Measurements from ENCODE around the gene ZEB1.
"Not testable (repeated sequence)": the region's sequence is repeated elsewhere in the genome, so short reads cannot be mapped to it uniquely, and the experiment has no call there.

ZEB1 gene

DNA sequence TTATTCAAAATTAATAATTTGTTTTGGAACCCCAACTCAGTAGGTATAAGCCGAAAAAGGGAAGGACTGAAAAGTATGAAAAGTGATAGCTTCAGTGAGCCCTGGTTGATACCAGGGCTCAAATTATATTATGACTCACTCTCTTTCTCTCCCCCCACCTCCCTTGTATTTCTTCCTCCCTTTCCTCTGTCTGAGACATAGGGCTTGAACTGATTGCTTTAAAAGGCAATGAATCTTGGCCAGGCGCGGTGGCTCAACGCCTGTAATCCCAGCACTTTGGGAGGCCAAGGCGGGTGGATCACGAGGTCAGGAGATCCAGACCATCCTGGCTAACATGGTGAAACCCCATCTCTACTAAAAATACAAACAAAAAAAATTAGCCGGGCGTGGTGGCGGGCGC lies 108.3 kb downstream of the ZEB1 start:
- not testable (repeated sequence) for DNase-seq

DNA sequence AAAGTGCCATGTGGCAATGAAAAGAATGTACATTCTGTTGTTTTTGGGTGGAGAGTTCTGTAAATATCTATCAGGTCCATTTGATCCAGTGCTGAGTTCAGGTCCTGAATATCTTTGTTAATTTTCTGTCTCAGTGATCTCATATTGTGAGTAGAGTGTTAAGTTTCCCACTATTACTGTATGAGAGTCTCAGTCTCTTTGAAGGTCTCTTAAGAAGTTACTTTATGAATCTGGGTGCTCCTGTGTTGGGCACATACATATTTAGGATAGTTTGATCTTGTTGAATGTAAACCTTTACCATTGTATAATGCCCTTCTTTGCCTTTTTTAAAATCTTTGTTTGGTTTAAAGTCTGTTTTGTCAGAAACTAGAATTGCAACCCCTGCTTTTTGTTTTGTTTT lies 109.5 kb downstream of the ZEB1 start:
- not testable (repeated sequence) for DNase-seq

DNA sequence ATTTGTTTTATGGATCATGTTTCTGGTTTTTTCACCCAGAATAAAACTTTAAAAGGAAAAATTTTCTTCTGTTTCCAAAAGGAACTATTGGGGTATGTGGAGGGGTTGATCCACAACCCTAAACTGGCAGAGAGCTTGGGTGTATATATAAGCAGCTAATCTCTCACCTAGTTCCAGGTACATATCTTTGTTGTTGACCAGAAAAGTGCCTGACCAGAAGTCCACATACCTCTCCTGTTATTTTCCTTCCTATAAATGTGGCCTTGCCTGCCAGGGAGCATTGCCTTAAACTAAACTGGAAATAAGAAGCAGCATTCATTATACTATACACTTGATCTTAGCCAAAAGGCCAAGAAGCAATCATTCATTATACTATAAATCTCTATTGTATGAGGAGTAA lies 112.0 kb downstream of the ZEB1 start:
- no peak for DNase-seq

DNA sequence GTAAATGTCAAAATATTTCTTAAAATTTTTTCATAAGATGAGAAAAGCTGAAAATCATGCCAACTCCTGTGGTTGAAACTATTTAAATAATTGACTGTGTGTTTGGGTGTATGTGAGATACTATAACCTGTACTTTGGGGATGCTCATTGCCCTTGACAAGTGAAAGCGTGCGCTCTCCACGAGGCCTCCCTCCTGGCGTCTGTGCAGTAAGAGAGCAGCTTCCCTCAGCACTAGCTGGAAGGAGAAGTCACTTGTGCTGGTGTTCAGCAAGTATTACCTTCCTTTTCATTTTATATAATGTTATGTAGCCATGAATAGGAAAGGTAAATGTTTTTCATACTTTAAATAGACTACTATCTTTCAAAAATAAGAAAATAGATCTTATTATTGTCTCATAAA lies 118.9 kb downstream of the ZEB1 start:
- no peak for DNase-seq

DNA sequence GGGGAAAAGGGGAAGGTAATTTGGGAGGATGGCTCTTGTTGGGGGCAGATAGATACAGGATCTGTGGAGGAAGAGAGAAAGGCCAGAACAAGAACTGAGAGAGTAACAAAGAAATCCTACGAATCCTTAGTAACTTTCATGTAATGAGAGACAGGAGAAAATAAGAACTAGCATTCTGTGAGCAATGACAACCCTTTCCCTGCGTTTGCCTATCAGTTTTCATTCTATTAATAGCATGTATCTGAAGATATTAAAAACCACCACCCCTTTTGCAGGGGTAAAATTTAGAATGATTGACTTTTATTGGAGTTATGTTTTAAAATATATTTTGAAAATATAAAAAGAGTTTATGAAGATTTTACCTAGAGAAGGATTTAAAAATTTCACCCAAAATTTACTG lies 132.8 kb downstream of the ZEB1 start:
- DNase-seq: no peak

DNA sequence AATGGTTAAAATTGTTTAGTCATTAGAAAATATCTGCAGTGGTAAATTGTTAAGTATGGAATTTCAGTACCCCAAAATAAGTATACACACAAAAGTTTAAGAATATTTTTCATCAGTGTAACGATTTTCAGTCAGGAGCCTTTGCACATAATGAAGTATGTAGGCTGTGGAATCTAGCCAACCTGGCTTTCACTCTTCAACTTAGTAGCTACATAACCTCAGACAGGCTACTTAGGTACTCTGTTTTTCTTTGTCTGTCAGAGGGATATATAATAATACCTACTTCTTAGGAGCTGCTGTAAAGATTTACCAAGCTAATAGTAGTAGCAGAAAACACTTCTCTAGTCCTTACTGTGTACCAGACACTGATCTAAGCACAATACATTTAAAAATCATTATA lies 137.5 kb downstream of the ZEB1 start:
- no peak for DNase-seq

DNA sequence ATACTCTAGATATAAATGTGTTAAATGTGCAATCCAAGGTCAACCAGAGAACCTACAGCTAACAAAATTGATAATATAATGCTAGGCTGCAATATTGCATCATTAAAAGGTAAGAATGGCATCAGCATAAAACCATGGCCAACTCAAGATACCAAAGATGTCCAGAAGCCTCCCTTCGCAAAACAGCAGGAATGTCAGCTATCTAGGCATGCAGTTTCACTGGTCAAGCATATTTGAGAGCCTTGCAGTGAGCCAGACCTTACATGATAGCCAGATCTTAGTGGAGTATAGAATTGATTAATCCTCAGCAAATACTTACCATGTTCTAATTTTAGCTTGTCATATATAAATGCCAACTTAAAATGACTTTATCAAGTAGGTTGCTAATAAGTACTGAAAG lies 138.8 kb downstream of the ZEB1 start:
- DNase-seq: no peak

DNA sequence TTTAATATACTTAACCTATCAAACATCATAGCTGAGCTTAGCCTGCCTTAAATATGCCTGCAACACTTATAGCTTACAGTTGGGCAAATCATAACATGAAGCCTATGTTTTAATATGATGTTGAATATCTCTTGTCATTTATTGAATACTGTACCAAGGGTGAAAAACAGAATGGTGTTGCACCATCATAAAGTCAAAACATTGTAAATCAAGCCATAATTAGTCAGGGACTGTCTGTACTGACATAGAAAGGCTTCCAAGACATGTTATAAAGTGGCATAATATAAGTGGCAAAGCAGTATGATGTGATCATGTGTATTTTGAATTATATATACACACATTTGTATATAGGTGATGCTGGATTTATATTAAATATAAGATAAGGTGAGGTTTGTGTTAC lies 140.0 kb downstream of the ZEB1 start:
- DNase-seq: no peak

DNA sequence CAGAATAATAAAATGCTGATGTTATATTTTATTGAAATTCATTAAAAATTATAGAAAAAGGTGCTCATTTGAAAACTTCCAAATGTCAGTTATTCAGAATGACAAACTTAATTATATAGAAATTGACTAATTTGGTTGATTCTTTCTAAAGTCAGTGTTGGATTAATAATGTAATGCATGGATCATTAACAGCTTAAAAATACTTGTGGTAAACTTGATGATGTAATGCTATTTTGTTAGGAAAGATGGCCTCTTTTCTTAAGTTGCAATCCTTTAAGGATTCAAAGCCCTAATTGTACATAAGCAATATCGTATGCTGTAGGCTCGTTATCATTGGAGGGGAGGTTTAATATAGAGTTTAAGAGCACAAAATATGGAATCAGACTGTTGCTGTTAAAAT lies 141.2 kb downstream of the ZEB1 start:
- no peak for DNase-seq

DNA sequence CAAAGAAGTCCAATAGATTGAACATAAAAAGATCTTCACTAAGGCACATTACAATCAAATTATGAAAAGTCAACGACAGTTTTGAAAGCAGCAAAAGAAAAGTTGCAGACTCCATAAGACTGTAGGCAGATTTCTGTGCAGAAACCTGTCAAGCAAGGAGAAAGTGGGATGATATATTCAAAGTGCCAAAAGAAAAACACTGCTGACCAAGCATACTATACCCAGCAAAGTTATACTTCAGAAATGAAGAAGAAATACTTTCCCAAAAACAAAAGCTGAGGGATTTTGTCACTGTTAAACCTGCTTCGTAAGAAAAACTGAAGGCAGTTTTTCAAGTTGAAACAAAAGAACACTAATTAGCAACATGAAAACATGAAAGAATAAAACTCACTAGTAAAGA lies 145.5 kb downstream of the ZEB1 start:
- no peak for DNase-seq

DNA sequence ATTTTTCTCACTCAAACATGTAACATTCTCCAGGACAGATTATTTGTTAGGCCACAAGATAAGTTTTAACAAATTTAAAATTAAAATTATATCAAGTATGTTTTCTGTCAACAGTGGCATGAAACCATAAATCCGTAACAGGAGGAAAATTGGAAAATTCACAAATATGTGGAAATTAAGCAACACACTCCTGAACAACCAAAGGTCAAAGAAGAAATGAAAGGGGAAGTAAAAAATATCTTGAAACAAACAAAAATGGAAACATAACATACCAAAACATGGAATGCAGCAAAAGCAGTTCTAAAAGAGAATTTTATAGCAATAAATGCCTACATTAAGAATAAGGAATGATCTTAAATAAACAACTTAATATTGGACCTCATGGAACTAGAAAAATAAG lies 147.3 kb downstream of the ZEB1 start:
- no peak for DNase-seq

DNA sequence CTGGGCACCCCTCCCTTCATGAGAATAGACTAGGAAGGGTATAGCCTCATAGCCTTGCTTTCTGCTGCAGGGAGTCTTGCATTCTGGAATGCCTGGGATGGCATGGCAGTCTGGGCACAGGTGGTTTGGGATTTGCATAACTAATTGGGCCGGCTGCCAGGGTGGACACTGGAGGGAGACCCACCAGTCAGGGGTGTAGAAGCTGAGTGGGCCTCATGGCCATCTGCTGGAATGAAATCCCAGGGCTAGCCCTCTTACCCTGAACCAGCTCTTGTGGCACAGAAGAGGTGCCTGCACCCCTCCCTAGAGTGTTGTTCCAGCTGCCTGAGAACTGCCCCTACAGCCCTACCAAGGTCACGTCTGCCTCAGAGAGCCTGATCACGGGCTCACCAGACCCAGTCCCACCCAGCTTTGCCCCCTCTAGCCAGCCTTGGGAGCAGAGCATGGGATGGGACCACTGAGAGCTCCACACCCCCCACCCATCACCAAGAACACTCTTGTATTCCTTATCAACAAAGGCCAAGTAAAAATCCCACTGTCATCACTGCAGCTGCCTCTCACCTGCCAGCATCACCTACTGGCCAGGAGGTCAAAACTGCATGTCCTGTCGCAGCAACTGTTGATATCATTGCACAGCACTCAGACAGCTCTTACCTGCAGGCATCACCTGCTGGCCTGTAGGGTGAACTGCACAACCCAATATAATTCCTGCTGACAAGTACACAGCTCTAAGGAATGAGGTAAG lies 148.9 kb downstream of the ZEB1 start:
- no peak for DNase-seq

DNA sequence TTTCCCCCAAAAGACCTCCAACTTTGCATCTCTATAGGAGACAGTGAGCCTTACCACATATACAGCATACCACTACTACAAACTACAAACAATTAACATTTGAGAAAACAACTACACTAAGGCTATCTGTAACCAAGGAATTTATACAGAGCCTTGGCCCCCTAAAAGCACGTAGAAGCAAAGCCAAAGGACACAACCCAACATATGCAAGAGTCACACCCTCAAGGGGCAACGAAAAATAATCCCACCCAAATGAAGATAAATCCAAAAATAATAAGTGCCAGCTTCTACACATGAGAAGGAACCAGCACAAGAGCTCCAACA lies 149.5 kb downstream of the ZEB1 start:
- DNase-seq: no peak

DNA sequence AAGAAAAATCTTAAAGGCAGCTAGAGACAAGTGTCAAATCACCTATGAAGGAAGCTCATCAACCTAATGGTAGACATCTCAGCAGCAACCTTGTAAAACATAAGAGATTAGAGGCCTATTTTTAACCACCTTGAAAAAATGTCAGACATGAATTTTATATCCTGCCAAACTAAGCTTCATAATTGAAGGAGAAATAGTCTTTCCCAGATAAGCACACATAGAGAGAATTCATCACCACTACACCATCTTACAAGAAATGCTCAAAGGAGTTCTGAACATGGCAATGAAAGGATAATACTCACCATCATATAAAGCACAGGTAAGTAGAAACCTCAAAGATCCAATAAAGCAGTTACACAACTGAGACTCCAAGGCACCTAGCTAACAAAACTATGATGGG lies 156.5 kb downstream of the ZEB1 start:
- no peak for DNase-seq

DNA sequence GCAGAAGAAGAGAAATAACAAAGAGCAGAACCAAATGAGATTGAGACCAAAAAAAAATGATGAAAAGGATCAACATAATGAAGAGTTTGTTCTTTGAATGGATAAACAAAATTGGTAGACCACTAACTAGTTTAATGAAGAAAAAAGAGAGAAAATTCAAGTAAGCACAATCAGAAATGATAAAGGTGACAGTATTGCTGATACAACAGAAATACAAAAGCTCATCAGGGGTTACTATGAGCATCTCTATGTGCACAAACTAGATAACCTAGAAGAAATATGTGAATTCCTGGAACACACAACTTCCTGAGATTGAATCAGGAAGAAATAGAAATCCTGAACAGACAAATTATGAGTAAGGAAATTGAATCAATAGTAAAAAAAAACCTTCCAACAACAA lies 157.1 kb downstream of the ZEB1 start:
- no peak for DNase-seq

DNA sequence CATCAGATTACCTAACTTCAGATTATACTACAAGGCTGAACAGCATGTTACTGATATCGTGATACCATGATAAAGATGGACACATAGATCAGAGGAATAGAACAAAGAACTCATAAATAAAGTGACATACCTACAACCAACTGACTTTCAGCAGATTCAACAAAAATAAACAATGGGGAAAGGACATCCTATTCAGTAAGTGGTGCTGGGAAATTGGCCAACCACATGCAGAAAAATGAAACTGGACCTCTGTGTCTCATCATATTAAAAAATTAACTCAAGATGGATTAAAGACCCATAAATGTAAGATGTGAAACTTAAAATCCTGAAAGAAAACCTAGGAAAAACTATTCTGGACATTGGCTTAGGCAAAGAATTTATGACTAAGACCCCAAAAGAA lies 158.6 kb downstream of the ZEB1 start:
- DNase-seq: no peak

DNA sequence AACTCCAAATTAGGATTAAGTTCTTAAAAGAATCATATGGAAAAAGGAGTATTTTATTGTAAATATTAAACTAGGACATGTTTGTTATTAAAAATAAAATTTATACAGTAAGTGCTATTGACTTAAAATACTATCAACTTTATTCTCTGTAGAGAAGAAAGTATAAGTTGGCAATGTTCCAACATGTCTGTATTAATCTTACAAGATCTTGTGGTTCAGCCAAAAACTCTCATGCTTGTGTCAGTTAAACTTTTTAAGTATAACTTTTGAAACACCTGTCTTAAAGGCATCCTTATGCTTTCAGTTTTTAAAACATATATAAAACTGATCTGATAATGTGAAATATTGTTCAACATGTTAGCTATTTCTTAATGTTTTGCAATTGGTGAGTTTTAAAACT lies 160.7 kb downstream of the ZEB1 start:
- DNase-seq: peak; percentile 2

DNA sequence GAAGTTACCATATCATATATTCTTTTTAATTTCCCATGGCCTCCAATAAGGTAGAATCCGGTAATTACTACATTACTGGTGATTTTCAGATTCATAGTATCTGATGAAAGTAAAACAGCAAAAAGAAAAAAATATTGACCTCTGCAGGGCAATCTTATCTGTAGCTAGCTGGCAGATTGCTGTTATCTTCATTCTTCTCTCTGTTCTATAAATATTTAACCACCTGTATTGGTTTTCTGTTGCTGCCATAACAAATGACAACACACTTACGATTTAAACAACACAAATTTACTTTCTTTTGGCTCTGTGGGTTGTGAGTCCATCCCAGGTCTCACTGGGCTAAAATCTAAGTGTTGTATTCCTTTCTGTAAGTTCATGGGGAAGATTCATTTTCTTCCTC lies 164.5 kb downstream of the ZEB1 start:
- DNase-seq: no peak

DNA sequence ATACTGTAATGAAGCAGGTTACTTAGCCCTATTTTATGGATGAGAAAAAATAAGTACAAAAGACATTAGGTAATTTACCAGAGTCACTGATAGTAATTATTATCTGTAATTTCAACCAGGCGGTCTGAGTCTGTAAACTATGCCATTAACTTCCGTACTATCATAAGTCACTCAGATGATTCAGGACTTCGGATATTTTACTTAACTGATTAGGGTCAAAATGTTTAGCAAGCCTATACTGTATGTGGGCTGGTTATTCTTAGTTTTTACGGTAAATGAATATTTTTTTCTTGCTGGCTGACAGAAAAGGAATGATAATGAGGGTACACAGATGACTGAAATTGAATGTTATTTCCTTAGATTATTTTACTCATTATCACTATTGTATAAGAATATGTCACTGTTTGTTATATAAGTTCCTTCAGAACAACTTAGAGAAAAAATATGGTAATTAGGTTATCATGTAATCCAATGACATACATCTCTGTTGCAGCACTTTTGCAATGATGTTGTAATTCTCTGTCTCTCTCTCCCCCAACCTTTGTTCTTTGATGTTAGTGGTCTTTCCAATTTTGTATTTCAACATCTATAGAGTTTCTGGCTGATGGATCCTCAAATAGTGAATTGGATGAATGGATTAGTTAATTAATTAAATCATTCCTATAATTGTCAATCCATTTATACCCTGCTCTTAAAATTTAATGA lies 165.6 kb downstream of the ZEB1 start:
- DNase-seq: no peak

DNA sequence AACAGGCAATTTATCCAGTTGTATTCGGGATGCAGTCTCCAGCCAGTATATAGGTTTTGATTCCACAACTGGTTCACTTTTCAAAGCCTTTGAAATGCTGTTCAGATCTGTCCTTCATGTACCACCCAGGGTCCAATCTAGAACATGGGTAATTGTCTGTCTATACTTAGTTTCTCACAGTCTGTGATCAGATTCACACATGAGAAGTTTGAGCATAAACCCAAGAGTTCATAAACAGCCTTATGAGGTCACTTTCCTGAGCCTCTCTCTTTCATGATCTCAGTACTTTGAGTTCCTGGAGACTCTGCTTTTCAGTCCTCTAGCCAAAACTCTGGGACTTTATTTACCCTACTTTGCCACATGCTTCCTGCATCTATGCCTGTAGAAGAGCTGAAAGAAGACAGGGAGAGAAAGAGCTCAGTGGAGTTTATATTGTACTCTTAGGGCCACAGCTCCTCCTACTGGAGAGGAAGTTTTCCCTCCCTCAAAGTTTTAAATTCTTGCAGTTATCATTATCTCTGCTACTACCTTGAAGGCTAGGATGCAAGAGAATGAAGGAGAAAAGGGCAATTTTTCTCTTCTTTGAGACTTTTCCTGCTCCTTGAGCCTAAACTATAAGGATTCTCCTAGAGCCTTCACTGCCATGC lies 172.0 kb downstream of the ZEB1 start:
- DNase-seq: peak; percentile 32

DNA sequence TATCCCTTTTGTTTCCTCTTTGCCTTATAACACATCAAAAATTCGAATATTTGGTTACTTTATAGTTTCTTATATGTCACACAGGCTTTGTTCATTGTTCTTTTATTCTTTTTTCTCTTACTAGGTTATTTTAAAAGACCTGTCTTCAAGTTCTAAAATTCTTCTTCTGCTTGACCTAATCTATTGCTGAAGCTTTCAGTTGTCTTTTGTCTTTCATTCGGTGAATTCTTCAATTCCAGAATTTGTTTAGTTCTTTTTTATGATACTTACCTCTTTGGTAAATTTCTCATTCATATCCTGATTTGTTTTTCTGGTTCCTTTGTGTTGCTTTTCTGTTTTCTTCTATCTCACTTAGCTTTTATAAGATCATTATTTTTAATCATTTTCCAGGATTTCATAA lies 188.4 kb downstream of the ZEB1 start:
- DNase-seq: no peak

DNA sequence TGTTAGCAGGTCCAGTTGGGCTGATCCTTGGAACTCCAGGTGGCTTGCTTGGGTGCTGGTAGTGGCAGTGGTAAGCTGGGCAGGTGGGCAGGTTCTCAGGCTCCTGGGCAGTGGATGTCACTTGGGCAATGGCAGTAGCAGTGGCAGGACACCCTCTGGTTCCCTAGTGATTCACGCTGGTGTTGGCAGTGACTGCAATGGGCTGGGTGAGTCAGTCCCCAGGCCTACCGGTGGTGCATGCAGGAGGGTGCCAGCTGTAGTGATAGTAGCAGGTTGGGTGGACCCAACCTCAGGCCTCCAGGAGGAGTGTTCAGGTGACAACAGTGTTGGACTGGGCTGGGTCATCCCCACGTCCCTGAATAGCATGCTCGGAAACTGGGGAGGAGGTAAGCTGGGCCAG lies 189.2 kb downstream of the ZEB1 start:
- no peak for DNase-seq

DNA sequence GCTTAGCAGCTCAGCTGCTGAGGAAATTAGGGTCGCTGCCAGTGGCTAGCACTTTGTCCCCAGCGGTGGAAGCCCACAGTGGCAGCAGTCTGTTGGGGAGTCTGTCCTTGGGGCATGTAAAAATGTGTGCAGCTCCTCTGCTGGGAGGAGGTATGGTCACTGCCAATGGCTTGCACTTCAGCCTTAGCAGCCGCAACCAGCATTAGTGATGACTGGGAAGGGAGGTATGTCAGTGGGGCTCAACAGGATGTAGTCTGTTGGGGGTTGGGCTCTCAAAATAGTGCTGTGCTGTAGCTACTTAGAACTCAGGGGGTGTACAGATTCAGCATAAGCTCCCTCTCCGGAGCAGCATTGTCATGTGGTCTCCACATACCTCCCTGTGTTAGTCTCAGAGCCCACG lies 189.9 kb downstream of the ZEB1 start:
- DNase-seq: no peak

DNA sequence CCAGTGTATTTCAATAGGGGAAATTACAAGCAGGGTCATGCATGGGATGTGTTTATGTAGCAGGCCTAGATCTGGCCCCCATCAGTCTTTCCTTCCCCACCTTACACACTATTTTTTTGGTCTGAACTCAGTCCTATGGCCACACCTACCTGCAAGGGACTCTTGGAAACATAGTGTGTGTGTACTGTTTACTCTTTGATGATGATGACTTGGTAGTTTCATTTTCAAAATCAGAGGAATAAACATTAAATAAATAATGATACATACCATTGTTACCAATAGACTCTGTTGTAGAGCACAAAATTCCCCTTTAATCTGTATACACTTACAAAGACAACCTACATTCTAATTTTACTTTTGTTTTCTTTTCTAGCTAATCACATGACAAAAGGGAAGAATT lies 191.0 kb downstream of the ZEB1 start:
- no peak for DNase-seq

DNA sequence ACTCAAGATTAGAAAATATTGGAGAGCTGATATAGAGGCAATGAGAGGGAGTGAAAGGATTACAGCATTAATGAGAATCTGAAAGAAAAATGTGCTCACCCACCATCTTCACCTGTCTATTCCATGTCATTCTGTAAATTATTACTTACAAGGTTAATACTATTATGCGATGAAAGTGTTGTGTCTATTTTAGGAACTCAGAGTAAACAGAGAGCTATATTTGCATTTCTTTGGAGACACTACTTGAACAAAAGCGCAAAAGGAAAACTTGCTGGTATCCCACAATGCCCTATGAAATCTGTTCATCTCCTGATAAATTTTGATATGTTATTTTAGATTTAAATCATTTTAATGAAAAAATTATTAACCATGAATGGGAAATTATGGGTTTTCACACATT lies 196.1 kb downstream of the ZEB1 start:
- DNase-seq: no peak
